Measurements from ENCODE around the gene LGALS7.
"Not testable (repeated sequence)": the region's sequence is repeated elsewhere in the genome, so short reads cannot be mapped to it uniquely, and the experiment has no call there.

LGALS7 gene

DNA sequence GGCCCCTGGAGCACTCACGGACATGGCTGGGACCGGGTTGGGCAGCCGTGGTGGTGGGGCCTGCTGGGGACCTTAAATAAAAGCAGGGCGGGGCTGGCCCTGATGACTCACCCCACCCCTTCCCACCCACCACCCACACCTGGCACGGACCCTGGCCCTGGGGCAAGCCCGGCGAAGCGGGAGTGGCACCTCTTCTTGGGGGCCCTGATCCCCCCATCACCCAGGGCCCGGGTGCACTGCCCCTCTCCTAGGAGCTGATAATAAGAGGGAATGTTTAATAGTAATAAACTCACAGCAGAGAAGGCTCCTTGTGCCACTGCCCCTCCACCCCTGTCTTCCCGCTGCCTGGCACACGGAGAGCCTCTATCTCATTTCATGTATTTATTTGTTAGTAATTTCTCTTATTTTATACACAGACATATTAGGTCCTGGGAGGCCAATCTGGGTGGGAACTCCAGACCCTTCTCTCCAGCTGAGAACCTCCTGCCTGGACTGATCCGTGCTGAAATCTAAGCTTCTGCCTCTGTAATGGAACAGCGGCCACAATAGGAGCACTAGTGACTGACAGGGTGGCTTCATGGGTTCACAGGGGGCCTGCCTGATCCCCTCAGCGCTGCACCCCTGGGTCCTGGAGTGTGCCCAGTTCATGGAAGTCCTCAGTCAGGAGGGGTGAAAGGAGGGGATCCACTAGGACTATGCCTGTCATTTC, at the start of gene LGALS7:
Gene LGALS7, minus strand, starts transcription at position 49 of the 709 bp plus-strand sequence. Its CDS starts 25 bp downstream, at position 24.
- DNase-seq, result no peak

GRCh38 chr19:38821230-38821825, 48.0 kb upstream of the LGALS7 start:
- DNase-seq, result not testable (repeated sequence)

DNA sequence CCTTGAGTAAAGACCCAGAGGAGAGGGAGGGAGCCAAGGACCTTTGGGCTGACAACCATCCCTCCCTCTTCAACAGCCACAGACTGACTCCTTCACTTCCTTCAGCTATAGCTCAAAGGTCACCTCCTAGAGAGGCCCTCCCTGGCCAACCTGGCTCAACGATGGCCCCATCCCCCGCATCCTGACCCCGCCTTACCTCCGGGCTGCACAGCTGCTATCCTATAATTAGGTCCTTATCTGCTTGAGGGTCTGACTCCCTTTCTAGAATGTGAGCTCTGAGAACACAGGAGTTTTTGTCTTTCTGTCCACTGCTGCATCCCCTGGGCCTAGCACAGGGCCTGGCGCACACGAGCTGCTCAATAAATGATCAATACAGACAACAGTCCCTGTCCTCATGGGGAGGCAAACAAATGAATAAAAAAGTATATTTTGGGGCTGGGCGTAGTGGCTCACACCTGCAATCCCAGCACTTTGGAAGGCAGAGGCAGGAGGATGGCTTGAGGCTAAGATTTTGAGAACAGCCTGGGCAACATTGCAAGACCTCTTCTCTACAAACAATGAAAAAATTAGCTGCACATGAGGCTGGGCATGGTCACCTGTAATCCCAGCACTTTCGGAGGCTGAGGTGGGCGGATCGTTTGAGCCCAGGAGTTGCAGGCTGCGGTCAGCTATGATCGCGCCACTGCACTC, 46.1 kb upstream of the LGALS7 start:
- DNase-seq, result no peak

GRCh38 chr19:38817081-38817480, 43.8 kb upstream of the LGALS7 start:
- no peak for DNase-seq

GRCh38 chr19:38816131-38816750, 42.9 kb upstream of the LGALS7 start:
- DNase-seq, result no peak

DNA sequence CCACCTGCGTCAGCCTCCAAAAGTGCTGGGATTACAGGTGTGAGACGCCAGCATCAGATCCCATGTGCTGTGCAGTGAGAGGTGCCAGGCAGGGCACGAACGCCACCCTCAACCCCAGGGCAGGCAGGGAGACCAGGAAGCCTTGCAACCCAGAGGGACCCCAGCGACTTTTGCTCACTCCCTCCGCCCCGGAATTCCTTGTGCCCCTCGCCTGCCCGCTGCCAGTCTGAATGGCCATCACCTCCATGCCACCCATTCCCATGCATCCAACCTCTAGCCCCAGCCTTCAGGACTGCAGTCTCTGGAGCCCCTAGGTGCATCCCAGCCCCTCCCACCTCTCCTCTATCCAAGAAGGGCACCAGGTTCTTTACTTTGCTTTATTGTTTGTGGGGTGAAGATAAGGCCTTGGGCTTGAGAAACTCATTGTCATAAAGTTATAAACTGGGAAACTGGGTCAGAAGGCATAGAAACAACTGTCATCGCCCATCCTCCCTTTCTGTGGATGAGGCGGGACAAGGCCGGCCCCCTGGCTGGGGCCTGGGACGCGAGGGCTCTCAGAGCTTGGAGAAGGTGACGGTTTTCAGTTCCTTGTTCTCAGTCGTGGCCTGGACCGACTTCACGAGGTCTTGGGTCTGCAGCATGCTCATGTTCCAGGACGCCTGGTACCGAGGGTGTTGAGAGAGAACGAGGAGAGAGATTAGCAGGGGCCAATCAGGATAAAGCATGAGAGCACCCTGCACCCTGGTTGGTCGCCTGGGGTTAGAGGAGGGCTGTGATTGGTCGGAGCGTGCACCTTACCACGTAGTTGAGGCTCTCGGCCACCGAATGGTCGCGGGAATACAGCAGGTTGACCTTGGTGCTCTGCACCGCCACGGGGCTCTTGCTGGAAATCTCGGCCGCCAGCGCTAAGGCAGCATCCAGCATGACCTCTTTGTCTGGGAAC, 42.0 kb upstream of the LGALS7 start:
- no peak for DNase-seq

DNA sequence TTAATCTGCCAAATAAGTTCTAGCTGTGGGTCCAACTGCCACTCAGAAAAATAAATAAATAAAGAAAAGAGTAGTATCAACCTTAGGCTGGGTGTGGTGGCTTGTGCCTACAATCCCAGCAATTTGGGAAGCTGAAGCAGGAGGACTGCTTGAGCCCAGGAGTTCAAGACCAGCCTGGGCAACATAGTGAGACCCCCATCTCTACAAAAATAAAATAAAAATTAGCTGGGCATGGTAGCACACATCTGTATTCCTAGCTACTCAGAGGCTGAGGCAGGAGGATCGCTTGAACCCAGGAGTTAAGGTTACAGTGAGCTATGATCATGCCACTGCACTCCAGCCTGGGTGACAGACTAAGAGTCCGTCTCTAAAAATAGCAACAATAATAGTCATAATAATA, 40.6 kb upstream of the LGALS7 start:
- not testable (repeated sequence) for DNase-seq

DNA sequence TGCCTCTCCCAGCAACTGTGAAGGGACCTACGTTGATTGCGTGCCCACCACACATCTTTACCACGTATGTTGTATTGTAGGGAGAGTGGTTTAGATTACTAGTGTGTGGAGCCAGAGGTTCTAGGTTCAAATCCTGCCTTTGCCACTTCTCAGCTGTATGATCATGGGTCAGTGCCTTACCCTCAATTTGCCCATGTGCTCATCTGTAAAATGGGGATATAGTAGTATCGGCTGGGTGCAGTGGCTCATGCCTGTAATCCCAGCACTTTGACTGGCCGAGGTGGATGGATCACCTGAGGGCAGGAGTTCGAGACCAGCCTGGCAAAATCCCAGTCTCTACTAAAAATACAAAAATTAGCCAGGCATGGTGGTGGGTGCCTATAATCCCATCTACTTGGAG, 40.0 kb upstream of the LGALS7 start:
- DNase-seq, result no peak

GRCh38 chr19:38812841-38813320, 39.6 kb upstream of the LGALS7 start, which contains the start of gene LGALS4:
TSS of gene LGALS4 (minus strand) at chr19:38812945. CDS start at chr19:38812886, 59 bp downstream.
- no peak for DNase-seq

DNA sequence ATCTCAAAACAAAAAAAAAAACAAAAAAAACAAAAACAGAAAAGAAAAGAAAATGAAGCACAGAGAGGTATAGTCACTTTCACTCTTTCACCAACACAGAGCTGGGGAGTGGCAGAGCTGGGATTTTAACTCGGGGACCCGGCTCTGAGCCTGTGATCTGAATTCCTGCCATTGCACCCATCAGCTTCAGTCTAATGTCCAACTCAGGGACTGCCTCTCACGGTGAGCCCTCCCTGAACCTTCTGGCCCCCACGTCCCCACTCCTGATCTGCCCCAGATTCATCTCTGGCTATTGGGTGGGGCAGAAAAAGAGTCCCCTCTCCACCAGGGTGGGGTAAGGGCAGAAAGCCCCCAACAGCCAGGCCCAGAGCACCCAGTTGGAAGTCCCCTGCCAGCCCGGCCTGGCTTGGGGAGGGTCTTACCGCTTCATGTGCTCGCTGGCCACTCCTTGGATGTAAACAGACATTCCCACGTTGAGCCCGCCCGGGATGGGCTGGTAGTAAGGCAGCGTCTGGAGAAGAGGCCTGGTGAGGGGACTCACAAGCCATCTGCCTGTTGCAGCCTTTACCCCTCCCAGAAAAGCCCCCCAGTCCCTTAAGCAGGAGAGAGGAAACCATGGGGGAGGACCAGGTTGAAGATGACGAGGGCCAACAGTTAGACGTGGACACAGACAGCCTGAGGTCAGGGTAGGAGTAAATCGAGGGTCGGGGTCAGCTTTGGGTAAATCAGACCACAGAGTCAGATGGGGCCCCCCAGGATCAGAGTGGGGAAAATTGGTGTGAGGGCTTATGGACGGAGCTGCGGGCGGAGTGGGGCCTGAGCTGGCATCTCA, 38.9 kb upstream of the LGALS7 start:
- DNase-seq, result no peak

DNA sequence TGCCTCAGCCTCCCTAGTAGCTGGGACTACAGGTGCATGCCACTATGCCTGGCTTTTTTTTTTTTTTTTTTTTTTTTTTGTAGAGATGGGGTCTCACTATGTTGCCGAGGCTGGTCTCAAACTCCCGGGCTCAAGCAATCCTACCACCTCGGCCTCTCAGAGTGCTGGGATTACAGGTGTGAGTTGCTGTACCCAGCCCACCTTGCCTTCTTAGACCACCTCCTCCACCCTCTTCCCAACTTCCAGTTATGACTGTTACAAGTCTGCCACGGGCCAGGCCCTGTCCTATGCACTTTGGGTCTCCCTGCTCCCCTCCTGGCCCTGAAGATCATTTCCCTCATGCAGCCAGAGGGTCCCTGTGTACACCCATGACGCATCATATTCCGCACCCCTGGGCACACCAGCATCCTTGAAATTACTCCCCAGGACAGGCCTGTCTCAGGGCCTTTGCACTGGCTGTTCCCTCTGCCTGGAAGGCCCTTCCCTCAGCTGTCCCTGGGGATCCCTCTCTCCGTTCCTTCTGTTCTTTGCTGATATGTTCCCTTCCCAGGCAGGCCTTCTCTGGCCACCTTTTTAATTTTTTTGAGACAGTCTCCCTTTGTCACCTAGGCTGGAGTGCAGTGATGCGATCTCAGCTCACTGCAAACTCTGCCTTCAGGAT, 36.4 kb upstream of the LGALS7 start:
- DNase-seq, result no peak

DNA sequence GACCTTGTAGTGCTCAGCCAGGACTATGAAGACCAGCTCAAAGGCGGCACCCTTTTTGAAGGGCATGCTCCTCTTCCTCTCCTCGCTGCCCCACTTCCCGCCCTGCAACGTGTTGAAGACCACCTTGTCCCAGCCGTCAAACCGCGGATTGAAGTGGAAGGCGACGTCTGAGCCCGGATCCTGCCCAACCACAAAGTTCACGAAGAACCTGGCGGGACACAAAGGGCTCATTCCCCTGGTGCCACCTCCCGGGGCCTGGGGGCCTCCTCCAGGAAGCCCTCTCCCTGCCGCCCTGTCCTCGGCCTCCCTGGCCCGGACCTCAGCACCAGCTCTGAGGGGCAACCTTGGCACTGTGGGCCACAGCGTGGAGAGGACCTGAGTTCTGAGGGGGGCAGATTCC, 35.4 kb upstream of the LGALS7 start:
- no peak for DNase-seq

DNA sequence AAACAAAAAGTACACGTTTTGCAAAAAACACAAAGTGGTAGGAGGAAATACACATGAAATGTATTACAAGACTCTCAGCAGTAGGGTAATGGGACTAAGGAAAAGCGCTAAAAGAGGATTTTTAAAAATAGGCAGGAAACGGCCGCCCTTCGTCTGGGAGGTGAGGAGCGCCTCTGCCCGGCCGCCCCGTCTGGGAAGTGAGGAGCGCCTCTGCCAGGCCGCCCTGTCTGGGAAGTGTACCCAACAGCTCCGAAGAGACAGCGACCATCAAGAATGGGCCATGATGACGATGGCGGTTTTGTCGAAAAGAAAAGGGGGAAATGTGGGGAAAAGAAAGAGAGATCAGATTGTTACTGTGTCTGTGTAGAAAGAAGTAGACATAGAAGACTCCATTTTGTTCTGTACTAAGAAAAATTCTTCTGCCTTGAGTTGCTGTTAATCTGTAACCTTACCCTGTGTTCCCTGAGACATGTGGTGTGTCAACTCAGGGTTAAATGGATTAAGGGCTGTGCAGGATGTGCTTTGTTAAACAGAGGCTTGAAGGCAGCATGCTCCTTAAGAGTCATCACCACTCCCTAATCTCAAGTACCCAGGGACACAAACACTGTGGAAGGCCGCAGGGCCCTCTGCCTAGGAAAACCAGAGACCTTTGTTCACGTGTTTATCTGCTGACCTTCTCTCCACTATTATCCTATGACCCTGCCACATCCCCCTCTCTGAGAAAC, 34.2 kb upstream of the LGALS7 start:
- DNase-seq, result not testable (repeated sequence)

- no peak for DNase-seq
Measured at GRCh38 chr19:38806371-38806770, 33.1 kb upstream of the LGALS7 start.

- no peak for DNase-seq
Measured at GRCh38 chr19:38805180-38805579, 31.9 kb upstream of the LGALS7 start.

GRCh38 chr19:38803543-38803942, 30.2 kb upstream of the LGALS7 start:
- no peak for DNase-seq

GRCh38 chr19:38801359-38802095, 28.2 kb upstream of the LGALS7 start:
- DNase-seq, result no peak

DNA sequence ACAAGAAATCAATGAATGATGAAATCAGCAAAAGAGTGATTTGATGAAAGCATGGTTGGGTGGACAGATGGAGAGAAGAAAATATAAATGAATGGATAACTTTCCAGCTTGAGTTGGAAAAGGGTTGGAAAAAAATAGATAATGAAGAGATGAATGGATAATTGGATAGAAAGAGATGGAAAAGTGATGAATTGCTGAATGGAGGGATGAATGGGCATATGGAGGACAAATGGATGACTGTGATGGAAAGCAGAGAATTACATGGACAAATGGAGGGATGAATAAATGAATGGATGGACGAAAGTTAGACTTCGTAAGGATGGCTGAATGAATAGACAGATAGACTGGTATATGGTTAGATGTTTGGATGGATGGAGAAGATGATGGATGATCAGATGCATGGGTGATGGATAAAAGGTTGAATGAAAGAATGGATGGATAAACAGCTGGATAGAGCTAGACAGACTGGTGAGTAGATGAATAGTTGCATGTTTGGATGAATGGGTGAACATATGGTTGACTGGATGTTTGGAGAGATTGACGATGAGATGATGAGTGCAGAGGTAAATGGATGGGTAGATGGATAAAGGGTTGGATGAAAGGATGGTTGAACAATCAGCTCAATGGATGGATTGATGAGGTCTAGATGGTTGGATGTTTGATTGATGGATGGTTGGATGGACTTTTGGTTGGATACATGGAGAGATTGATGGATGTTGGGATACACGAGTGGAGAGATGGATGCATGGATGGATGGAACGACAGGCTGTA, 27.4 kb upstream of the LGALS7 start:
- no peak for DNase-seq
